HG02884 (cell line): ENCODE results near the gene CALM1.
"Not testable (repeated sequence)": the region's sequence is repeated elsewhere in the genome, so short reads cannot be mapped to it uniquely, and the experiment has no call there.

ENCODE experiments used
- ATAC-seq: cut with Tn5 transposase; IDR thresholded peaks from one replicate; pipeline ENCODE4 v1.9.1; 2021; ENCODE audit warnings: mild to moderate bottlenecking, moderate library complexity; ENCODE audit not compliant: unreplicated experiment

Gene CALM1

GRCh38 chr14:90383126-90383730 lies 13.6 kb upstream of the CALM1 start:
- ATAC-seq: peak; percentile 88

GRCh38 chr14:90383731-90384542 lies 12.9 kb upstream of the CALM1 start:
- peak; percentile 18 for ATAC-seq

GRCh38 chr14:90384543-90384911 lies 12.3 kb upstream of the CALM1 start:
- no peak for ATAC-seq

GRCh38 chr14:90386321-90386720 lies 10.5 kb upstream of the CALM1 start:
- ATAC-seq: no peak

- no peak for ATAC-seq
These were observed 9.5 kb upstream of the CALM1 start for GRCh38 chr14:90387206-90387760.

- ATAC-seq: no peak
These were observed 8.4 kb upstream of the CALM1 start for GRCh38 chr14:90388437-90388836.

- no peak for ATAC-seq
These were observed 7.8 kb upstream of the CALM1 start for GRCh38 chr14:90388982-90389381.

- ATAC-seq: no peak
These were observed 2.9 kb upstream of the CALM1 start for GRCh38 chr14:90393966-90394365.

GRCh38 chr14:90394782-90395181 lies 2.0 kb upstream of the CALM1 start:
- ATAC-seq: not testable (repeated sequence)

GRCh38 chr14:90397425-90398314 lies 841 bp downstream of the CALM1 start:
- ATAC-seq: no peak

GRCh38 chr14:90398315-90398839 lies 1.5 kb downstream of the CALM1 start:
- no peak for ATAC-seq

GRCh38 chr14:90398841-90399540 lies 2.2 kb downstream of the CALM1 start:
- ATAC-seq: no peak

- peak; percentile 44 for ATAC-seq
These were observed 3.0 kb downstream of the CALM1 start for GRCh38 chr14:90399541-90400444.

GRCh38 chr14:90400904-90401561 lies 4.2 kb downstream of the CALM1 start:
- no peak for ATAC-seq

GRCh38 chr14:90402016-90402415 lies 5.2 kb downstream of the CALM1 start:
- no peak for ATAC-seq

- ATAC-seq: no peak
These were observed 6.2 kb downstream of the CALM1 start for GRCh38 chr14:90403065-90403464.

GRCh38 chr14:90405101-90405500 lies 8.3 kb downstream of the CALM1 start:
- no peak for ATAC-seq

- no peak for ATAC-seq
These were observed 8.9 kb downstream of the CALM1 start for GRCh38 chr14:90405755-90406154.

GRCh38 chr14:90406384-90406798 lies 9.6 kb downstream of the CALM1 start:
- ATAC-seq: no peak
